ENCODE measurements around the gene THOC5.

THOC5 gene

DNA sequence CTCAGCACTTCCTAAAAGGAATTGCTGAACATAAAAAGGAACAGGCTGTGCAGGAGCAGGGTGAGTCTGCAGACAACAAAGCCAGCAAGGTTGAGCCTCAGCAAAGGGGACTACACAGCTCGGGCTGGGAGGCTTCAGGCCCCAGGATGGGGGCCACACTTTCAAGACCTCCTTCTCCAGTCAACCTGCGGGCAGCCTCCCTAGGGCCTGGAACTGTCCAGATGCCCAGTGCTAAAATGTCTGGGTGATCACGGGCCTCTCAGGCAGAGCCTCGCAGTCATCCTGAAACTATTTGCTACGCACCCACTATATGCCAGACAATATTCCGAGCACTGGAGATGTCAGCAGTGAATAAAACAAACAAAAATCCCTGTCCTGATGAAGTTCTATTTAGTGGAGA is 77.4 kb downstream of the THOC5 start:
- DNase-seq (ENCODE audit: low read depth), result no peak

GRCh38 chr22:29475550-29475949 is 78.0 kb downstream of the THOC5 start:
- no peak for DNase-seq (ENCODE audit: low read depth)

- no peak for DNase-seq (ENCODE audit: low read depth)
Observed at GRCh38 chr22:29473001-29473400, 80.6 kb downstream of the THOC5 start.

- DNase-seq (ENCODE audit: low read depth), result no peak
Observed at GRCh38 chr22:29470159-29470855, 83.2 kb downstream of the THOC5 start.

GRCh38 chr22:29469755-29470154 is 83.8 kb downstream of the THOC5 start:
- DNase-seq (ENCODE audit: low read depth), result no peak

DNA sequence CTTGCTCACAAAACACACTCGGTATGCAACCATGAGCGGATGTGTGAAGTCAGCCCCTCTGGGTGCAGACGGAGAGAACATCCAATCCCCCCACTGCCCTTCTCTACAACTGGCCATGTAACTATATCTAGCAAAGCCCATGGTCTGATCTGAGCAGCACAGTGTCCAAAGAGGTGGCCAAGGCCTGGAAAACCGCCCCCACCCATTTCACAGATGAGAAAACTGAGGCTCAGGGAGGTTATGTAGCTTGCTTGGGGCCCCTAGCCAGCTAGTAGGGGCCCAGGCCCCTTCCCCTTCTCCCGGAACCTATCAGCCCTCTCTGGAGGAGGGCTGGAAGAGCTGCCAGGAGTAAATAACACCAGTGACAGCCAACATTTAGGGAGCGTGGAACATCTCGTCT is 89.0 kb downstream of the THOC5 start:
- DNase-seq (ENCODE audit: low read depth), result no peak

GRCh38 chr22:29463629-29464028 is 89.9 kb downstream of the THOC5 start:
- DNase-seq (ENCODE audit: low read depth), result no peak

- DNase-seq (ENCODE audit: low read depth), result no peak
Observed at GRCh38 chr22:29461263-29461662, 92.3 kb downstream of the THOC5 start.

DNA sequence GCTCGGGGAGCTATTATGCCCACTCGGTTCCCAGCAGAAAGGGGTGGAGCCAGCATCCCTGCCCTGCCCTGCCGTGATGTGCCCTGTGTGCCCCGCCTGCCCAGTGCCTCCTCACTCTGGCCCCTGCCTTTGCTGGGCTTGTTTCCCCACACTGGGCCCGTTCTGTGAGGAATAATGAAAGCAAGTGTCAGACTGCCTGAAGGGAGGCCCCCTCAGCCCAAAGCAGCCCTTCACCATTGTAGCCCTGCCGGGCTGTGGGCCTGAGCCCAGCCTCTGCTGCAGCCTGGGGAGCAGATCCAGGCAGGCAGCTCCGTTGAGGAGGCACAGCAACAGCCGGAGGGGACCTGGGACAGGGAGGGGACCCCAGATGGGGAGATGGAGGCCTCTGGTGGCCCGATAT is 93.8 kb downstream of the THOC5 start:
- no peak for DNase-seq (ENCODE audit: low read depth)

GRCh38 chr22:29458551-29458950 is 95.0 kb downstream of the THOC5 start:
- peak; percentile 23 for DNase-seq (ENCODE audit: low read depth)

DNA sequence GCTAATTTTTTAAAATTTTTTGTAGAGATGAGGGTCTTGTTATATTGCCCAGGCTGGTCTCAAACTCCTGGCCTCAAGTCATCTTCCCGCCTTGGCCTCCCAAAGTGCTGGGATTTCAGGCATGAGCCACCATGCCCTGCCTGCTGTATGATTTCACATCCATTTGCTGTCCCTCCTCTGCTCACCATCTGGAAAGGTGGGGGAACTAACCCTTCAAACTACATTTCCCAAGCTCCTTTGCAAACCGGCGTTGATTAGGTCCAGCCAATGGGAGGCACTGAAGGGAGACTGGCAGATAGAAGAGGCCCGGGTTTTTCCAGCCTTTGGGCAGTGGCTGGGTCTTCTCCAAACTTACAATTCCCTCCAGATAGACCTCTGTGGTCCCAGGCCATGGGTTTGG is 95.8 kb downstream of the THOC5 start:
- no peak for DNase-seq (ENCODE audit: low read depth)

- DNase-seq (ENCODE audit: low read depth), result no peak
Observed at GRCh38 chr22:29456211-29456671, 97.3 kb downstream of the THOC5 start.
